HFFc6 (cell line): ENCODE measurements around the gene AP1M2. TPM values are rescaled to one million over a fixed set of nuclear protein-coding genes. Genes with fewer than 3 reads are reported as not detected.

ENCODE experiments used
- DNase-seq: peaks from one replicate; pipeline ENCODE4 v3.0.0-alpha.2; 2018
- H3K27ac Mint-ChIP-seq: 2 replicates; pipeline ENCODE4 v1.8.0; 2020; ENCODE audit warnings: mild to moderate bottlenecking, mixed read lengths
- H3K27me3 Mint-ChIP-seq: 2 replicates; pipeline ENCODE4 v1.8.0; 2021; ENCODE audit warnings: mild to moderate bottlenecking, moderate library complexity, mixed read lengths; ENCODE audit not compliant: insufficient read depth
- H3K36me3 Mint-ChIP-seq: 2 replicates; pipeline ENCODE4 v1.8.0; 2021; ENCODE audit warnings: low read depth, mixed read lengths
- H3K4me1 Mint-ChIP-seq: 2 replicates; pipeline ENCODE4 v1.8.0; 2020; ENCODE audit warnings: low read depth, mixed read lengths
- H3K4me3 Mint-ChIP-seq: 2 replicates; pipeline ENCODE4 v1.8.0; 2020; ENCODE audit warnings: mild to moderate bottlenecking, moderate library complexity, mixed read lengths
- H3K9me3 Mint-ChIP-seq: 2 replicates; pipeline ENCODE4 v1.8.0; 2020; ENCODE audit warnings: mild to moderate bottlenecking, mixed read lengths
- CTCF ChIP-seq: fragments of 200-600 bp; sonication (generic); IDR thresholded peaks from 2 replicates; pipeline ENCODE4 v1.5.0; 2021; ENCODE audit warnings: antibody characterized with exemption, mild to moderate bottlenecking
- total RNA-seq, 6 experiments: library from RNA; stranded (reverse); fragmentation: NEBNext Ultra II Directional; extraction: Animal tissue kit (Norgen Biotek cat#: 25700); gene quantifications; 2 replicates in 1 of 6; 3 replicates in 5 of 6; pipeline ENCODE4 v1.2.3, GENCODE V29; 2021

Gene AP1M2
- total RNA-seq, 6 experiments from 2014 or later: 0.12 to 1.3 (median 0.59) TPM; not detected in 3

GRCh38 chr19:10548746-10549276 lies 38.3 kb downstream of the AP1M2 start:
- H3K36me3 Mint-ChIP-seq: peaks cover 20% of the 10 kb centered on the region
- no peak overlapping the region for H3K27ac Mint-ChIP-seq
- H3K4me3 Mint-ChIP-seq: no peak overlapping the region
- TF ChIP-seq CTCF: no peak
- no peaks in the 10 kb centered on the region for H3K9me3 Mint-ChIP-seq
- peaks cover 2% of the 10 kb centered on the region; the same call in 1 of the 2 replicates for H3K27me3 Mint-ChIP-seq
- peaks cover 8% of the 10 kb centered on the region for H3K4me1 Mint-ChIP-seq
- no peak for DNase-seq

GRCh38 chr19:10546817-10547216 lies 40.3 kb downstream of the AP1M2 start:
- Mint-ChIP-seq H3K4me1 (peaks cover 8% of the 10 kb centered on the region), H3K9me3 (no peaks in the 10 kb centered on the region), H3K27me3 (peaks cover 2% of the 10 kb centered on the region; the same call in 1 of the 2 replicates), H3K27ac (no peak overlapping the region), H3K36me3 (peaks cover 13% of the 10 kb centered on the region), H3K4me3 (no peak overlapping the region)
- no peak for TF ChIP-seq CTCF
- DNase-seq: no peak

- no peaks in the 10 kb centered on the region; the same call in 1 of the 2 replicates for H3K36me3 Mint-ChIP-seq
- H3K27me3 Mint-ChIP-seq: peaks cover 4% of the 10 kb centered on the region
- H3K27ac Mint-ChIP-seq: peak overlapping the region; percentile 72
- H3K9me3 Mint-ChIP-seq: no peaks in the 10 kb centered on the region
- TF ChIP-seq CTCF: no peak
- no peak for DNase-seq
- H3K4me1 Mint-ChIP-seq: peaks cover 8% of the 10 kb centered on the region
- peak overlapping the region; percentile 93 for H3K4me3 Mint-ChIP-seq
Measured at GRCh38 chr19:10544753-10545251, 42.3 kb downstream of the AP1M2 start.

GRCh38 chr19:10544242-10544752 lies 42.8 kb downstream of the AP1M2 start:
- Mint-ChIP-seq H3K27me3 (peaks cover 5% of the 10 kb centered on the region), H3K36me3 (no peaks in the 10 kb centered on the region; the same call in 1 of the 2 replicates), H3K4me3 (peak overlapping the region; percentile 93), H3K27ac (peak overlapping the region; percentile 72), H3K4me1 (peaks cover 8% of the 10 kb centered on the region), H3K9me3 (no peaks in the 10 kb centered on the region)
- DNase-seq: no peak
- TF ChIP-seq CTCF: no peak

GRCh38 chr19:10543420-10544241 lies 43.5 kb downstream of the AP1M2 start, which contains the start of gene ATG4D:
ATG4D (plus strand) TSS chr19:10543904; CDS start chr19:10544091, 187 bp downstream.
- H3K36me3 Mint-ChIP-seq: no peaks in the 10 kb centered on the region; the same call in 1 of the 2 replicates
- H3K27me3 Mint-ChIP-seq: peaks cover 5% of the 10 kb centered on the region
- peak within 1 kb of the TSS; percentile 72 for H3K27ac Mint-ChIP-seq
- peaks cover 8% of the 10 kb centered on the region for H3K4me1 Mint-ChIP-seq
- H3K9me3 Mint-ChIP-seq: no peaks in the 10 kb centered on the region
- peak; percentile 24 for DNase-seq
- no peak; the same call in 1 of the 2 replicates for TF ChIP-seq CTCF
- peak within 1 kb of the TSS; percentile 93 for H3K4me3 Mint-ChIP-seq
